ENCODE data around the gene YTHDF2.

Gene YTHDF2

GRCh38 chr1:28803662-28804061 is 66.9 kb downstream of the YTHDF2 start:
- DNase-seq, result no peak

- no peak for DNase-seq
These were observed 67.3 kb downstream of the YTHDF2 start for GRCh38 chr1:28804071-28804470.

- no peak for DNase-seq
These were observed 70.3 kb downstream of the YTHDF2 start for GRCh38 chr1:28807046-28807445.

DNA sequence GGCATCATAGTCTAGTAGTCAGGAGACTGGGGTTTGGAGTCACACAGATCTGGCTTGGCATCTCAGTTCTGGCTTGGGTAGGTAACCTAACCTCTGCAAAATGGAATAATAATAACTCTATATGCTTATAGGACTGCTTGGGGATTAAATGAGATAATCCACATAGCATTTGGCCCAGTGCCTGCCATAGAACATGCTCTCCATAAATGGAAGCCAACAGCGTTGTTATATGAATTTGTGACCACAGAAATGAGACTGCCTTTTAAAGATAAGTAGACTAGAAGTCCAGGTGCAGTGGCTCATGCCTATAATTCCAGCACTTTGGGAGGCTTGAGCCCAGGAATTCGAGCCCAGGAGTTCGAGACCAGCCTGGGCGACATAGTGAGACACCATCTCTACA is 71.2 kb downstream of the YTHDF2 start:
- DNase-seq, result no peak

- no peak for DNase-seq
These were observed 74.6 kb downstream of the YTHDF2 start for GRCh38 chr1:28811369-28811765.

- DNase-seq, result no peak
These were observed 75.3 kb downstream of the YTHDF2 start, which contains the start of gene OPRD1 for GRCh38 chr1:28811766-28812668. TSS of gene OPRD1 (plus strand) at chr1:28812170. CDS start at chr1:28812384, 214 bp downstream.

- DNase-seq, result no peak
These were observed 76.1 kb downstream of the YTHDF2 start for GRCh38 chr1:28812669-28813468.

DNA sequence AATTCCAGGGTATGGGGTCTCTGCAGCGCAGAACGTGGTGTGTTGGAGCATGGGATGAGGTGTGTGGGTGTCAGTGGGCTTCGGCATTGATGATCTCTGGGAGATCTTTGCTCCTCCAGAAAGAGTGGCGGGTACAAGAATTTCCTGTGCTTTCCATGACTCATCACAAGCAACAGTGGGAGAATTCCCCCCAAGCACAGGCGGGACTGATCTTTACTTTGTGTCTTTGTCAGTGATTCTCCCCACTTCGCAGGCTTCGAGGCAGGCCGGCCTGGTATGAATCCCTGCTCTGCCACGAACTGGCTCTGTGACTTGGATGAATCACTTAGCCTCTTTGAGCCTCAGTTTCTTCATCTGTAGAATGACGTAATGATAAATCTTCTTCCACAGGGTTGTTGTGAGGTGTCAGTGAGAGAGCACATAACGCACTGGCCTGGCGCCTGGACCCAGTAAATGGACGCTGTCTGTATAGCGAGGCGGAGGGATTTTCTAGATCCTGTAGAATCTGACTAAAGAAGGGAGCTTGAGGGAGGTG is 77.3 kb downstream of the YTHDF2 start:
- no peak for DNase-seq

- DNase-seq, result no peak
These were observed 78.9 kb downstream of the YTHDF2 start for GRCh38 chr1:28815533-28816185.

GRCh38 chr1:28817133-28817532 is 80.4 kb downstream of the YTHDF2 start:
- no peak for DNase-seq

- no peak for DNase-seq
These were observed 82.3 kb downstream of the YTHDF2 start for GRCh38 chr1:28819020-28819419.

Measured in 8988T (cell line).